Activated T-helper 1 cell treated with anti-CD3 and anti-CD28 coated beads, Interleukin-12 subunit alpha, Interleukin-12 subunit beta, Interleukin-2, Interleukin-4 antibody, amounts not matched to agents 30 ng/mL and 10 ng/mL and 1 ng/mL, durations not matched to agents 14 hours and 24 hours and 36 hours (primary cell): ENCODE data around the gene TNRC6B. TPM values are rescaled to one million over a fixed set of nuclear protein-coding genes. Genes with fewer than 3 reads are reported as not detected.

ENCODE experiments used
- DNase-seq: peaks from one replicate; pipeline ENCODE4 v3.0.0; 2021; ENCODE audit warnings: low spot score
- H3K27ac Mint-ChIP-seq: one replicate; pipeline ENCODE4 v1.8.0; 2021; ENCODE audit warnings: mild to moderate bottlenecking, mixed read lengths
- H3K27me3 Mint-ChIP-seq: one replicate; pipeline ENCODE4 v1.8.0; 2022; ENCODE audit warnings: mild to moderate bottlenecking, moderate library complexity, mixed read lengths; ENCODE audit not compliant: insufficient read depth
- H3K36me3 Mint-ChIP-seq: one replicate; pipeline ENCODE4 v1.8.0; 2021; ENCODE audit warnings: low read depth, mixed read lengths
- H3K4me1 Mint-ChIP-seq: one replicate; pipeline ENCODE4 v1.8.0; 2021; ENCODE audit warnings: low read depth, mixed read lengths
- H3K4me3 Mint-ChIP-seq: one replicate; pipeline ENCODE4 v1.8.0; 2021; ENCODE audit warnings: mild to moderate bottlenecking, moderate library complexity, mixed read lengths
- H3K9me3 Mint-ChIP-seq: one replicate; pipeline ENCODE4 v1.8.0; 2021; ENCODE audit warnings: mixed read lengths
- intact Hi-C: fragments of 100-400 bp; cut with micrococcal nuclease; formaldehyde crosslinking; loops from one replicate; pipeline ENCODE4 v1.15.1; 2024
- total RNA-seq: library from RNA; stranded (reverse); gene quantifications from 2 replicates; pipeline ENCODE4 v1.2.3, GENCODE V29; 2022

Gene TNRC6B
- total RNA-seq, 1 donor from 2014 or later, result 26.2 TPM

GRCh38 chr22:40331706-40332105 is 154.0 kb downstream of the TNRC6B start:
- Mint-ChIP-seq H3K27me3 (no peaks in the 10 kb centered on the region), H3K27ac (no peak overlapping the region), H3K36me3 (peaks cover 30% of the 10 kb centered on the region), H3K4me3 (no peak overlapping the region), H3K9me3 (no peaks in the 10 kb centered on the region), H3K4me1 (peaks cover 91% of the 10 kb centered on the region)
- intact Hi-C loops, result loop anchor here (1.0 kb wide), 1 partner anchor 7 kb away; no protein-coding TSS in a partner anchor
- DNase-seq, result no peak

DNA sequence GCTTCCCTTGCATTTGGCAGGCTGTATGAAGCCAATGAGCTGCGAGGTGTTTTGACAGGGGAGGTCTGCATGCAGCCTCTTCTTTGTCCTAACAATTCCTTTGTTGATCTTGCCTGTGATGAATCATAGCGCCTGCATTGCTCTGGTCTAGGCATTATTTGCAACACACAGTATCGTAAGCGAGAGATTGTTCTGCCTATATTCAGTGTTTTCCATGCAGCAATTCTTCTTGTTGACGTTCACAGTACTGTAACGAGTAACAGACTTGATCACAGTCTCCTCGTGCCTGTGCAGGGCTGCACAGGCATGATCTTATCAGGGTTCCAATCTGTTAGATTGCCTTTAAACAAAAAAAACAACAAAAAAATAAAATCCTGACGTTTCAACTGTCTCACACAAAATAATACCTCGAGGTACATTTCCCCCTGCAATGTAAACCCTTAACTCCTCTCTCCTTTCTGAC is 154.6 kb downstream of the TNRC6B start:
- H3K27me3 Mint-ChIP-seq, result no peaks in the 10 kb centered on the region
- intact Hi-C loops, result loop anchor here (1.0 kb wide), 1 partner anchor 8 kb away; no protein-coding TSS in a partner anchor
- peaks cover 84% of the 10 kb centered on the region for H3K4me1 Mint-ChIP-seq

DNA sequence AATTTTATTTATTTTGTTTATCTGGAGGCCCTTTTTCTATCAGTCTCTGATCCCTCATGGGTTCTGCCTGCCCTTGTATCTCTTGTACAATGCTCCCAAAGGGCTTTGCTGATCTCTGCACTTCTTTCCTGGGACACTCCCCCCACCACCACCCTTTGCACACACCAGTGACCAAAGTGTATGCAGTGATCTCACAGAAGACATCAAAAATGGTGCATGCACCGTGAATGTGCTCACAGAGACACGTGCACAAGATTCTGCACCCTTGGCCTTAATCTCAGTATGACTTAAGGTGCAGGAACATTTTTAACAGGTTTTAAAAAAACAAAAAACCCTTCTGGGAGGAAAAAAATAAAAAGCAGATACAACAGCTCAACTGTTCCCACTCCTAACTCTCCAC is 156.3 kb downstream of the TNRC6B start:
- Mint-ChIP-seq H3K27me3 (no peaks in the 10 kb centered on the region), H3K36me3 (peaks cover 24% of the 10 kb centered on the region), H3K9me3 (no peaks in the 10 kb centered on the region), H3K4me1 (peaks cover 67% of the 10 kb centered on the region), H3K27ac (peak overlapping the region; percentile 48), H3K4me3 (no peak overlapping the region)
- no peak for DNase-seq
- intact Hi-C loops, result no loop called here

More for the DNA sequence above, 154.6 kb downstream of the TNRC6B start:
- Mint-ChIP-seq H3K9me3 (no peaks in the 10 kb centered on the region), H3K27ac (peak overlapping the region; percentile 91), H3K4me3 (peak overlapping the region; percentile 71), H3K36me3 (peaks cover 27% of the 10 kb centered on the region)
- no peak for DNase-seq

GRCh38 chr22:40334899-40335298 is 157.2 kb downstream of the TNRC6B start:
- Mint-ChIP-seq H3K9me3 (no peaks in the 10 kb centered on the region), H3K27me3 (no peaks in the 10 kb centered on the region), H3K36me3 (peaks cover 24% of the 10 kb centered on the region), H3K4me3 (peak overlapping the region; percentile 31), H3K27ac (peak overlapping the region; percentile 68), H3K4me1 (peaks cover 64% of the 10 kb centered on the region)
- no peak for DNase-seq
- intact Hi-C loops, result no loop called here

GRCh38 chr22:40335358-40335757 is 157.6 kb downstream of the TNRC6B start:
- H3K4me1 Mint-ChIP-seq, result peaks cover 59% of the 10 kb centered on the region
- no peak for DNase-seq
- no peak overlapping the region for H3K27ac Mint-ChIP-seq
- peaks cover 21% of the 10 kb centered on the region for H3K36me3 Mint-ChIP-seq
- intact Hi-C loops, result no loop called here
- no peaks in the 10 kb centered on the region for H3K9me3 Mint-ChIP-seq
- no peak overlapping the region for H3K4me3 Mint-ChIP-seq
- no peaks in the 10 kb centered on the region for H3K27me3 Mint-ChIP-seq

- Mint-ChIP-seq H3K27ac (no peak overlapping the region), H3K4me1 (peaks cover 33% of the 10 kb centered on the region), H3K9me3 (no peaks in the 10 kb centered on the region), H3K36me3 (peaks cover 14% of the 10 kb centered on the region), H3K27me3 (no peaks in the 10 kb centered on the region), H3K4me3 (no peak overlapping the region)
- DNase-seq, result no peak
- intact Hi-C loops, result no loop called here
Observed at GRCh38 chr22:40340044-40340443, 162.3 kb downstream of the TNRC6B start.

- no peak for DNase-seq
- no peaks in the 10 kb centered on the region for H3K9me3 Mint-ChIP-seq
- H3K4me3 Mint-ChIP-seq, result no peak overlapping the region
- peaks cover 21% of the 10 kb centered on the region for H3K4me1 Mint-ChIP-seq
- peaks cover 14% of the 10 kb centered on the region for H3K36me3 Mint-ChIP-seq
- no peak overlapping the region for H3K27ac Mint-ChIP-seq
- no peaks in the 10 kb centered on the region for H3K27me3 Mint-ChIP-seq
- intact Hi-C loops, result no loop called here
Observed at GRCh38 chr22:40341604-40342003, 163.9 kb downstream of the TNRC6B start.

DNA sequence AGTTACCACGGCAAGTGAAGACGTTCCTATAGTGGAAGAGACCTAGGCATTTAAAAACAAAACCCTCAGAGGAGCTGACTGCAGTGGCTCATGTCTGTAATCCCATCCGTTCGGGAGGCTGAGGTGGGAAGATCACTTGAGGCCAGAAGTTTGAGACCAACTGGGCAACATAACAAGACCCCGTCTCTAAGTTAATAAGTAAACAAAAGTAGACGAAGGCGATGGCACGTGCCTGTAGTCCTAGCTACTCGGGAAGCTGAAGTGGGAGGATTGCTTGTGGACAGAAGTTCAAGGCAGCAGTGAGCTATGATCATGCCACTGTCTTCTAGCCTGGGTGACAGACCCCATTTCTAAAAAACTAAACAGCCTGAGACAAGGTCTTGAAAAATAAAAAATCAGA is 164.8 kb downstream of the TNRC6B start:
- Mint-ChIP-seq H3K27ac (peak overlapping the region; percentile 32), H3K27me3 (no peaks in the 10 kb centered on the region), H3K4me1 (peaks cover 26% of the 10 kb centered on the region), H3K4me3 (no peak overlapping the region), H3K36me3 (peaks cover 15% of the 10 kb centered on the region), H3K9me3 (no peaks in the 10 kb centered on the region)
- intact Hi-C loops, result no loop called here
- DNase-seq, result no peak

DNA sequence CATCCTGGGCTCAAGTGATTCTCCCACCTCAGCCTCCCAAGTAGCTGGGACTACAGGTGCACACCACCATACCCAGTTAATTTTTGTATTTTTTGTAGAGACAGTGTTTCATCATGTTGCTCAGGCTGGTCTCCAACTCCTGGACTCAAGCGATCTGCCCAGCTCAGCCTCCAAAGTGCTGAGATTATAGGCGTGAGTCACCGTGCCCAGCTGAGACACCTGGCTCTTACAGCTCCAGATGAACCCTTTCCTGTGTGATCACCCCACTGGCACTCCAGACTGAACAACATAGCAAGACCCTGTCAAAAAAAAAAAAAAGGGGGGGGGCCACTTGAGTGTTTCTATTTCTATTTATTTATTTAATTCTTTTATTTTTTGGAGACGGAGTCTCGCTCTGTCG is 167.5 kb downstream of the TNRC6B start:
- H3K4me1 Mint-ChIP-seq, result peaks cover 40% of the 10 kb centered on the region
- no peak for DNase-seq

DNA sequence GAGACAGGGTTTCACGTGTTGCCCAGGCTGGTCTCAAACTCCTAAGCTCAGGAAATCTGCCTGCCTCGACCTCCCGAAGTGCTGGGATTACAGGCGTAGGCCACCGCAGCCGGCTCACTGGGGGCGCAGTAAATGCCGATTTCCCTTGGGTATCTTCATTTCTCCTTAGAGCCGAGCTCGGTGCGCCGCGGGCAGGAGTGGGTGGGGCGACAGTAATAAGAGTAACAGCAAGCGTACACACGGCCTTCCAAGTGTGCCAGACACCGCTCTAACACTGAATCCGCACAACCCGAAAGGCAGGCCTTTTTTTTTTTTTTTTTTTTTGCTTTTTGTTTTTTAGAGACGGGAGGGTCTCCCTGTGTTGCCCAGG is 168.1 kb downstream of the TNRC6B start:
- intact Hi-C loops, result loop anchor here (1.0 kb wide), 5 partner anchors 20 to 301 kb away; partner anchors contain the start of gene TNRC6B
- Mint-ChIP-seq H3K9me3 (no peaks in the 10 kb centered on the region), H3K4me1 (peaks cover 40% of the 10 kb centered on the region), H3K27me3 (no peaks in the 10 kb centered on the region), H3K4me3 (peak overlapping the region; percentile 94), H3K36me3 (peaks cover 16% of the 10 kb centered on the region), H3K27ac (peak overlapping the region; percentile 97)
- peak; percentile 41 for DNase-seq

More for the DNA sequence above, 167.5 kb downstream of the TNRC6B start:
- H3K27ac Mint-ChIP-seq, result peak overlapping the region; percentile 97
- H3K27me3 Mint-ChIP-seq, result no peaks in the 10 kb centered on the region
- peak overlapping the region; percentile 94 for H3K4me3 Mint-ChIP-seq
- H3K36me3 Mint-ChIP-seq, result peaks cover 16% of the 10 kb centered on the region
- intact Hi-C loops, result no loop called here
- no peaks in the 10 kb centered on the region for H3K9me3 Mint-ChIP-seq

DNA sequence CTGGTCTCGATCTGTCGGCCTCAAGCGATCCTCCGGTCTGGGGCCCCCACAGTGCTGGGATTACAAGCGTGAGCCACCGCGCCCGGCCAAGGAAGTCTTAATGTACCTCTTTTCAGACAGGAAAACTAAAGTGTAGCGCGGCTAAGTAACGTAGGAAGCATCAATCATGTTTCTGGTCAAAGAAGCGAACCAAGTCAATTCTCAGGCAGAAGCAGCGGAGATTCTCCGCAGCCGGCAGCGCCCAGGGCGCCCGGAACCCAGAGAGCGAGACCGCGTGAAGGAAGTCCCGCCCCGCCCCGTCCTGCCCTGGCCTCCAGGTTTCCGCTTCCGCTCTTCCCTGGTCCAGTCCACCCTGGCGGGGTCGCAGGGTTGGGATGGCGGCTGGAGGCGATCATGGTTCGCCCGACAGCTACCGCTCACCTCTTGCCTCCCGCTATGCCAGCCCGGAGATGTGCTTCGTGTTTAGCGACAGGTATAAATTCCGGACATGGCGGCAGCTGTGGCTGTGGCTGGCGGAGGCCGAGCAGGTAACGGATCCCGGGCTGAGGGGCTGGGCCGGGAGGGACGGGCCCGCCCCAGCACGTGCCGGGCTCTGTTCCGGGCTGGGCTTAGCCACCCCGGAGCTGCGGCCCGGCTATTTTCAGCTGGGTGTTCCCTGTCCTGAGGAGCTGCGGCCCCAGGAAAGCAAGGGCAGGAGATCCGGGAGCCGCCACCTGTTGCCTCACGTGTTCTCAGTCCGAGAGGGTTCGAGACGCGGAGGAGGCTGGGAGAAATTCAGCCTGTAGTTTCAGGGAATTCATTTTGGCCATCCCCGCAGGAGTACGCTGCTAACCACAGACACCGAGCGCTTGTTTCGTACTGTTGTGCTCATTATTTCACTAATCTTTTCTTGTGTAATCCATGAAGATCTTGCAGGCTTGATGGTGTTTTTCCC is 168.7 kb downstream of the TNRC6B start, which contains the start of gene ADSL:
Gene ADSL (plus strand): TSS at position 316 of the 934 bp plus-strand sequence. CDS start 59 bp downstream, at position 375.
- H3K36me3 Mint-ChIP-seq, result peaks cover 17% of the 10 kb centered on the region
- intact Hi-C loops, result loop anchor here (1.0 kb wide), 5 partner anchors 21 to 302 kb away; partner anchors contain the start of gene TNRC6B
- no peaks in the 10 kb centered on the region for H3K9me3 Mint-ChIP-seq
- no peaks in the 10 kb centered on the region for H3K27me3 Mint-ChIP-seq
- peak; percentile 83 for DNase-seq
- H3K4me3 Mint-ChIP-seq, result peak within 1 kb of the TSS; percentile 94
- H3K27ac Mint-ChIP-seq, result peak within 1 kb of the TSS; percentile 97
- peaks cover 40% of the 10 kb centered on the region for H3K4me1 Mint-ChIP-seq

DNA sequence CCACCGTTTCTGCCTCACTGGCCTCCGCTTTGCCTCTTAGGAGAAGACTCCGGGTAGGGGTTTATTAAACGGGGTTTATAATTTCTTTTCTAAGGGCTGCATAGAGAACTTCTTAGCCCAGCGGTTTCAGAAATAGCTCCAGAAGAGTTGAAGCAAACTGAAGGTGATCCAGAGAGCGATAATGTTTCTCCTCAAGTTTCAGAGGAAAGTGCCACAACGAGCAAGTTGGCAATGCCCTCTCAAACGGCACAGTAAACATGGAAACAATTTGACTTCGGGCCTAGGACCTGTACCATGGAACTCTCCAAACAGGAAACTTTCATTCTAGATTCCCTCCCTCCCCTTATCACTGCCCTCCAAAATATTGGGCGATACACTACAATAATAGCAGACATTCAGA is 169.6 kb downstream of the TNRC6B start:
- no peaks in the 10 kb centered on the region for H3K9me3 Mint-ChIP-seq
- H3K4me3 Mint-ChIP-seq, result peak overlapping the region; percentile 94
- peak overlapping the region; percentile 97 for H3K27ac Mint-ChIP-seq
- intact Hi-C loops, result no loop called here
- peaks cover 31% of the 10 kb centered on the region for H3K4me1 Mint-ChIP-seq
- peaks cover 13% of the 10 kb centered on the region for H3K36me3 Mint-ChIP-seq
- no peaks in the 10 kb centered on the region for H3K27me3 Mint-ChIP-seq
- no peak for DNase-seq
